ENCODE results near the gene LRFN4.

Gene LRFN4

GRCh38 chr11:66834943-66835342, 21.9 kb upstream of the LRFN4 start:
- POLR2A ChIA-PET, result no interaction called here
- TF ChIP-seq CTCF (IDR thresholded peaks at IDR 0.05; ENCODE audit: insufficient read depth, low read length, missing control alignments), result no peak
- no peak for DNase-seq (ENCODE audit: low read depth, low spot score)
- no peak overlapping the region for H3K4me3 ChIP-seq (ENCODE audit: low read depth, low read length)
- CTCF ChIA-PET, result interaction anchor here (0.6 to 13.1 kb wide), 19 partner anchors 8 to 427 kb away, joined by 3 to 246 read pairs (median 4); partner anchors contain the start of genes RBM4B and RCE1

- ChIA-PET POLR2A (no interaction called here), CTCF (interaction anchor here (13.1 kb wide), 1 partner anchor 140 kb away, joined by 246 read pairs; no protein-coding TSS in a partner anchor)
- H3K4me3 ChIP-seq (ENCODE audit: low read depth, low read length), result no peak overlapping the region
- DNase-seq (ENCODE audit: low read depth, low spot score), result no peak
- no peak for TF ChIP-seq CTCF (IDR thresholded peaks at IDR 0.05; ENCODE audit: insufficient read depth, low read length, missing control alignments)
These were observed 21.0 kb upstream of the LRFN4 start for GRCh38 chr11:66835768-66836405.

GRCh38 chr11:66840317-66841091, 16.4 kb upstream of the LRFN4 start:
- no peak overlapping the region for H3K4me3 ChIP-seq (ENCODE audit: low read depth, low read length)
- POLR2A ChIA-PET, result interaction anchor here (0.7 kb wide), 1 partner anchor 130 kb away, joined by 3 read pairs; no protein-coding TSS in a partner anchor
- CTCF ChIA-PET, result interaction anchor here (1.1 to 13.1 kb wide), 2 partner anchors 135 to 145 kb away, joined by 4 to 246 read pairs; partner anchors contain the start of gene C11orf86
- no peak for TF ChIP-seq CTCF (IDR thresholded peaks at IDR 0.05; ENCODE audit: insufficient read depth, low read length, missing control alignments)
- DNase-seq (ENCODE audit: low read depth, low spot score), result no peak

- no peak for TF ChIP-seq CTCF (IDR thresholded peaks at IDR 0.05; ENCODE audit: insufficient read depth, low read length, missing control alignments)
- H3K4me3 ChIP-seq (ENCODE audit: low read depth, low read length), result peak overlapping the region; percentile 98
- ChIA-PET POLR2A (no interaction called here), CTCF (interaction anchor here (1.0 to 2.0 kb wide), 6 partner anchors 7 to 212 kb away, joined by 3 to 8 read pairs (median 4); no protein-coding TSS in a partner anchor)
- DNase-seq (ENCODE audit: low read depth, low spot score), result no peak
These were observed 15.0 kb upstream of the LRFN4 start for GRCh38 chr11:66841861-66842260.

- TF ChIP-seq CTCF (IDR thresholded peaks at IDR 0.05; ENCODE audit: insufficient read depth, low read length, missing control alignments), result no peak
- CTCF ChIA-PET, result interaction anchor here (0.8 to 2.0 kb wide), 10 partner anchors 8 to 211 kb away, joined by 3 to 8 read pairs (median 4); no protein-coding TSS in a partner anchor
- POLR2A ChIA-PET, result interaction anchor here (0.6 kb wide), 1 partner anchor 13 kb away, joined by 4 read pairs; no protein-coding TSS in a partner anchor
- no peak for DNase-seq (ENCODE audit: low read depth, low spot score)
- peak overlapping the region; percentile 98 for H3K4me3 ChIP-seq (ENCODE audit: low read depth, low read length)
These were observed 14.4 kb upstream of the LRFN4 start for GRCh38 chr11:66842501-66842895.

Measured in AG04449 (cell line).